HepG2 (cell line): Measurements from ENCODE around the gene ZFP36L2. TPM values are rescaled to one million over a fixed set of nuclear protein-coding genes. Genes with fewer than 3 reads are reported as not detected.
A peak's percentile ranks its signal among the peaks of the same experiment; 100 is the strongest.

Source experiments
- ASH2L ChIP-seq: fragments of 300-600, 200-600 bp; sonication (generic); IDR thresholded peaks from 2 replicates; pipeline ENCODE4 v1.7.0; 2017; ENCODE audit warnings: low read depth, mild to moderate bottlenecking, moderate library complexity, mixed read lengths, low read length; ENCODE audit not compliant: insufficient read length
- ATF1 ChIP-seq: IDR thresholded peaks from 2 replicates; pipeline ENCODE4 v1.6.1; 2016; ENCODE audit warnings: mild to moderate bottlenecking, control low read depth
- ATF6 ChIP-seq: sonication (generic); formaldehyde crosslinking; conservative IDR thresholded peaks from 2 replicates; pipeline ENCODE4 v1.4.0; 2020; ENCODE audit warnings: missing genetic modification reagents
- CCAR2 ChIP-seq: fragments of 200-400 bp; formaldehyde crosslinking; optimal IDR thresholded peaks from 2 replicates; pipeline ENCODE3; 2018; ENCODE audit warnings: low read depth, mild to moderate bottlenecking, low read length, moderate library complexity
- CEBPG ChIP-seq: IDR thresholded peaks from 2 replicates; pipeline ENCODE4 v1.6.1; 2016
- GABPB1 ChIP-seq: IDR thresholded peaks from 2 replicates; pipeline ENCODE4 v1.6.1; 2016; ENCODE audit warnings: mild to moderate bottlenecking, missing genetic modification reagents, moderate library complexity, missing compliant biosample characterization
- GLI4 ChIP-seq: sonication (generic); formaldehyde crosslinking; IDR thresholded peaks from 2 replicates; pipeline ENCODE4 v1.5.1; 2020; ENCODE audit warnings: missing genetic modification reagents, mild to moderate bottlenecking, moderate library complexity, borderline replicate concordance
- GTF3A ChIP-seq: sonication (generic); formaldehyde crosslinking; conservative IDR thresholded peaks from 2 replicates; pipeline ENCODE4 v1.4.0; 2020; ENCODE audit warnings: mild to moderate bottlenecking, missing genetic modification reagents
- HOXA9 ChIP-seq: sonication (generic); formaldehyde crosslinking; IDR thresholded peaks from 2 replicates; pipeline ENCODE4 v1.8.1; 2022; ENCODE audit warnings: missing genetic modification reagents, mild to moderate bottlenecking, moderate library complexity, borderline replicate concordance
- MAFG ChIP-seq: sonication (generic); formaldehyde crosslinking; IDR thresholded peaks from 2 replicates; pipeline ENCODE4 v1.5.1; 2020; ENCODE audit warnings: mild to moderate bottlenecking, missing genetic modification reagents
- MBD4 ChIP-seq: IDR thresholded peaks from 2 replicates; pipeline ENCODE4 v1.6.1; 2012; ENCODE audit warnings: low read length, inconsistent platforms, borderline replicate concordance
- NBN ChIP-seq: fragments of 450-650 bp; conservative IDR thresholded peaks from 2 replicates; pipeline ENCODE4 v1.6.1; 2017
- PHF8 ChIP-seq: sonication (generic); formaldehyde crosslinking; IDR thresholded peaks from 2 replicates; pipeline ENCODE4 v1.5.0; 2020; ENCODE audit warnings: missing genetic modification reagents
- POGZ ChIP-seq: sonication (generic); formaldehyde crosslinking; IDR thresholded peaks from 2 replicates; pipeline ENCODE4 v1.4.0; 2020; ENCODE audit warnings: mild to moderate bottlenecking, missing genetic modification reagents
- REL ChIP-seq: sonication (generic); formaldehyde crosslinking; conservative IDR thresholded peaks from 2 replicates; pipeline ENCODE4 v1.8.0; 2022; ENCODE audit warnings: mild to moderate bottlenecking, missing genetic modification reagents, moderate library complexity
- RNF2 ChIP-seq: fragments of 450-650 bp; conservative IDR thresholded peaks from 2 replicates; pipeline ENCODE4 v1.6.1; 2016; ENCODE audit warnings: low read depth
- ZBTB21 ChIP-seq: sonication (generic); formaldehyde crosslinking; IDR thresholded peaks from 2 replicates; pipeline ENCODE4 v1.4.0; 2020; ENCODE audit warnings: missing genetic modification reagents
- ZNF121 ChIP-seq: sonication (generic); formaldehyde crosslinking; IDR thresholded peaks from 2 replicates; pipeline ENCODE4 v1.5.0; 2020; ENCODE audit warnings: mild to moderate bottlenecking, missing genetic modification reagents
- ZNF232 ChIP-seq: sonication (generic); formaldehyde crosslinking; IDR thresholded peaks from 2 replicates; pipeline ENCODE4 v1.4.0; 2020; ENCODE audit warnings: missing genetic modification reagents, borderline replicate concordance
- ZNF24 ChIP-seq: fragments of 450-650 bp; IDR thresholded peaks from 2 replicates; pipeline ENCODE4 v1.6.1; 2017; ENCODE audit warnings: antibody characterized with exemption, mild to moderate bottlenecking
- ZNF737 ChIP-seq: sonication (generic); formaldehyde crosslinking; IDR thresholded peaks from 2 replicates; pipeline ENCODE4 v1.5.0; 2020; ENCODE audit warnings: missing genetic modification reagents, mild to moderate bottlenecking, borderline replicate concordance
- ZNF776 ChIP-seq: sonication (generic); formaldehyde crosslinking; IDR thresholded peaks from 2 replicates; pipeline ENCODE4 v1.4.0; 2020; ENCODE audit warnings: mild to moderate bottlenecking, missing genetic modification reagents
- polyA plus RNA-seq, 8 experiments: library from polyadenylated mRNA; depleted of rRNA in 3 of 8; stranded (reverse) in 7 of 8; unstranded in 1 of 8; fragments of >200 nt; fragmentation: Illumina TruSeq in 4 of 8; extraction: Trizol in 4 of 8; gene quantifications; 2 replicates each; pipeline versions ENCODE4 v1.2.1 to v1.2.3, GENCODE V29; 2011 to 2016; ENCODE audit warnings: low read depth in 4 of 8, missing spikeins in 1 of 8, mixed read lengths in 1 of 8; ENCODE audit not compliant: insufficient read depth in 1 of 8
- total RNA-seq, 5 experiments: library from RNA; depleted of rRNA; stranded (reverse); fragments of >200 nt; fragmentation: Illumina TruSeq; extraction: Trizol; gene quantifications; 2 replicates each; pipeline ENCODE4 v1.2.3, GENCODE V29; 2016; ENCODE audit warnings: low read depth in 1 of 5
- TF ChIP-seq, protein P1 (sequence below): sonication (generic); formaldehyde crosslinking; IDR thresholded peaks from 2 replicates; pipeline ENCODE4 v1.4.0; 2020; ENCODE audit warnings: missing genetic modification reagents, borderline replicate concordance
- TF ChIP-seq, protein P2 (sequence below): sonication (generic); formaldehyde crosslinking; conservative IDR thresholded peaks from 2 replicates; pipeline ENCODE4 v1.8.0; 2022; ENCODE audit warnings: missing genetic modification reagents
- TF ChIP-seq, protein P3 (sequence below): sonication (generic); formaldehyde crosslinking; IDR thresholded peaks from 2 replicates; pipeline ENCODE4 v1.8.1; 2023; ENCODE audit warnings: missing genetic modification reagents, mild to moderate bottlenecking, borderline replicate concordance

The ZFP36L2 gene
- total and polyA plus RNA-seq, 2 of the 13 experiments (the other 11 are each of a cell fraction or from before 2014, with no cell fraction given) = 11.2 to 21.8 TPM

DNA sequence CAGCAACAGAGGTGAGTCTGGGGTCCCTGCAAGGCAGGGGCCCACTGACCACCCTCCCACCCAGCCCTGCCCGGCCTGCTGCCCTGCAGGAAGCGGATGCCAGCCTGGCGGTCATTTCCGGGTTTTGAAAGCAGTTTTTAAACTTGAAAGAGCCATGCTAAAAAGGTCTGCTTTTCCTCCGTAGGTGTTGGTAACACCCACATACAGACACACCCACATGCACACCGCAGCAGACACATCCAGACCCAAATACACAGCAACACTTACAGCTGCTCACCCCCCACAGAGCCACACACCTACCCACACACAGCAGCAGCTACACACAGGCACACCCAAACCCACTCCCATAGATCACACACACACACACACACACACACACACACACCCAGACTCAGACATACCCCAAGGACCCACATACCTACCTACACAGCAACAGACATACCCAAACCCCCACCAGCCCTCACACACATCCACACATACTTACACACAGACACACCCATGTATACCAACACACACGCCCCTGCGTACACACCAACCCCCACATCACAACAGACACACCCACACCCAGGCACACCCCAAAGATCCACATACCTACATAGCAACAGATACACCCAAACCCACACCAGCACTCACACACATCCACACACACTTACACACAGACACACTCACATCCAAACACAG lies 7.6 kb downstream of the ZFP36L2 start (continued):
- TF ChIP-seq ZNF232 (CRISPR knock-in tag) = peak; percentile 51; the same call in 1 of the 2 replicates
- TF ChIP-seq, protein P1, sequence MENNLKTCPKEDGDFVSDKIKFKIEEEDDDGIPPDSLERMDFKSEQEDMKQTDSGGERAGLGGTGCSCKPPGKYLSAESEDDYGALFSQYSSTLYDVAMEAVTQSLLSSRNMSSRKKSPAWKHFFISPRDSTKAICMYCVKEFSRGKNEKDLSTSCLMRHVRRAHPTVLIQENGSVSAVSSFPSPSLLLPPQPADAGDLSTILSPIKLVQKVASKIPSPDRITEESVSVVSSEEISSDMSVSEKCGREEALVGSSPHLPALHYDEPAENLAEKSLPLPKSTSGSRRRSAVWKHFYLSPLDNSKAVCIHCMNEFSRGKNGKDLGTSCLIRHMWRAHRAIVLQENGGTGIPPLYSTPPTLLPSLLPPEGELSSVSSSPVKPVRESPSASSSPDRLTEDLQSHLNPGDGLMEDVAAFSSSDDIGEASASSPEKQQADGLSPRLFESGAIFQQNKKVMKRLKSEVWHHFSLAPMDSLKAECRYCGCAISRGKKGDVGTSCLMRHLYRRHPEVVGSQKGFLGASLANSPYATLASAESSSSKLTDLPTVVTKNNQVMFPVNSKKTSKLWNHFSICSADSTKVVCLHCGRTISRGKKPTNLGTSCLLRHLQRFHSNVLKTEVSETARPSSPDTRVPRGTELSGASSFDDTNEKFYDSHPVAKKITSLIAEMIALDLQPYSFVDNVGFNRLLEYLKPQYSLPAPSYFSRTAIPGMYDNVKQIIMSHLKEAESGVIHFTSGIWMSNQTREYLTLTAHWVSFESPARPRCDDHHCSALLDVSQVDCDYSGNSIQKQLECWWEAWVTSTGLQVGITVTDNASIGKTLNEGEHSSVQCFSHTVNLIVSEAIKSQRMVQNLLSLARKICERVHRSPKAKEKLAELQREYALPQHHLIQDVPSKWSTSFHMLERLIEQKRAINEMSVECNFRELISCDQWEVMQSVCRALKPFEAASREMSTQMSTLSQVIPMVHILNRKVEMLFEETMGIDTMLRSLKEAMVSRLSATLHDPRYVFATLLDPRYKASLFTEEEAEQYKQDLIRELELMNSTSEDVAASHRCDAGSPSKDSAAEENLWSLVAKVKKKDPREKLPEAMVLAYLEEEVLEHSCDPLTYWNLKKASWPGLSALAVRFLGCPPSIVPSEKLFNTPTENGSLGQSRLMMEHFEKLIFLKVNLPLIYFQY = no peak
- no peak for TF ChIP-seq PHF8 (CRISPR knock-in tag)
- TF ChIP-seq POGZ = no peak
- TF ChIP-seq ZBTB21 = no peak
- TF ChIP-seq GLI4 (CRISPR knock-in tag) = no peak
- TF ChIP-seq ZNF737 (CRISPR knock-in tag) = no peak
- no peak for TF ChIP-seq ATF1 (CRISPR knock-in tag)
- TF ChIP-seq, protein P2, sequence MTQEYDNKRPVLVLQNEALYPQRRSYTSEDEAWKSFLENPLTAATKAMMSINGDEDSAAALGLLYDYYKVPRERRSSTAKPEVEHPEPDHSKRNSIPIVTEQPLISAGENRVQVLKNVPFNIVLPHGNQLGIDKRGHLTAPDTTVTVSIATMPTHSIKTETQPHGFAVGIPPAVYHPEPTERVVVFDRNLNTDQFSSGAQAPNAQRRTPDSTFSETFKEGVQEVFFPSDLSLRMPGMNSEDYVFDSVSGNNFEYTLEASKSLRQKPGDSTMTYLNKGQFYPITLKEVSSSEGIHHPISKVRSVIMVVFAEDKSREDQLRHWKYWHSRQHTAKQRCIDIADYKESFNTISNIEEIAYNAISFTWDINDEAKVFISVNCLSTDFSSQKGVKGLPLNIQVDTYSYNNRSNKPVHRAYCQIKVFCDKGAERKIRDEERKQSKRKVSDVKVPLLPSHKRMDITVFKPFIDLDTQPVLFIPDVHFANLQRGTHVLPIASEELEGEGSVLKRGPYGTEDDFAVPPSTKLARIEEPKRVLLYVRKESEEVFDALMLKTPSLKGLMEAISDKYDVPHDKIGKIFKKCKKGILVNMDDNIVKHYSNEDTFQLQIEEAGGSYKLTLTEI (CRISPR knock-in tag) = no peak
- no peak for TF ChIP-seq RNF2
- no peak for TF ChIP-seq NBN
- no peak for TF ChIP-seq GTF3A
- no peak for TF ChIP-seq REL (CRISPR knock-in tag)
- TF ChIP-seq CCAR2 = no peak
- TF ChIP-seq HOXA9 (CRISPR knock-in tag) = no peak
- no peak for TF ChIP-seq CEBPG (CRISPR knock-in tag)
- no peak for TF ChIP-seq ZNF776 (CRISPR knock-in tag)
- TF ChIP-seq GABPB1 (CRISPR knock-in tag) = peak; percentile 75
- no peak for TF ChIP-seq MBD4
- TF ChIP-seq ZNF121 = no peak
- no peak for TF ChIP-seq ATF6 (CRISPR knock-in tag)
- TF ChIP-seq MAFG = no peak
- TF ChIP-seq ASH2L = no peak
- TF ChIP-seq, protein P3, sequence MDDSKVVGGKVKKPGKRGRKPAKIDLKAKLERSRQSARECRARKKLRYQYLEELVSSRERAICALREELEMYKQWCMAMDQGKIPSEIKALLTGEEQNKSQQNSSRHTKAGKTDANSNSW (CRISPR knock-in tag) = no peak
- no peak for TF ChIP-seq ZNF24
